Urinary bladder (tissue), 4 donors: ENCODE results near the gene SLC6A5. TPM values are rescaled to one million over a fixed set of nuclear protein-coding genes. Genes with fewer than 3 reads are reported as not detected.

Experiments used
- DNase-seq: peaks from one replicate; pipeline ENCODE4 v3.0.0-alpha.2; 2015; ENCODE audit errors: extremely low spot score
- H3K27ac ChIP-seq: one replicate; pipeline ENCODE4 v1.5.1; 2013; ENCODE audit warnings: low read depth, mild to moderate bottlenecking, moderate library complexity
- H3K36me3 ChIP-seq: one replicate; pipeline ENCODE4 v1.6.1; 2013; ENCODE audit warnings: mild to moderate bottlenecking, moderate library complexity; ENCODE audit not compliant: insufficient read depth
- H3K4me1 ChIP-seq: one replicate; pipeline ENCODE4 v1.6.1; 2013; ENCODE audit warnings: mild to moderate bottlenecking, moderate library complexity; ENCODE audit not compliant: insufficient read depth
- H3K4me3 ChIP-seq: one replicate; pipeline ENCODE4 v1.5.1; 2013; ENCODE audit warnings: low read depth, low read length
- WGBS: extraction: QIAGEN DNeasy Blood & Tissue Kit; methylation state at CpG from one replicate; pipeline ENCODE4 v1.1.7; 2013; 5-methylcytosine and 5-hydroxymethylcytosine counted together
- polyA plus RNA-seq: library from polyadenylated mRNA; stranded (reverse); fragments of 200-250 nt; gene quantifications from one replicate; pipeline ENCODE4 v1.2.3, GENCODE V29; 2013
- total RNA-seq: library from RNA; depleted of rRNA; stranded (reverse); fragments of >200 nt; gene quantifications from one replicate; pipeline ENCODE4 v1.2.3, GENCODE V29; 2014
- donor health status: healthy with polysubstance abuse.
- donor health status: healthy.

SLC6A5 gene
- total and polyA plus RNA-seq, 2 donors, result not detected

DNA sequence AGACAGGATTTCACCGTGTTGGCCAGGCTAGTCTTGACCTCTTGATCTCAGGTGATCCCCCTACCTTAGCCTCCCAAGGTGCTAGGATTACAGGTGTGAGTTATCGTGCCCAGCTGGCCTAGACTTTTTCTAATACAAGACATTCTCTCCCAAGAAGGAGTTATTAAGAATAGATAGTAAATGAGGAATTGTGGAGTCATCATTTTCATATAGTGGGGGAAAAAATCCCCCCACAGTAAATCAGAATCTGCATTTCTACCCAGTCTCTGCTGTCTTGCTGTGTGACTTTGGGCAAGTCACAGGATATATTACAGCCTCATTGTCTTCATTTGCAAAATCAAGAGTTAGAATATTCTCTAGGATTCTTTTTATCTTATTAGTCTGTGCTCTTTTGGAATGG, 21.6 kb downstream of the SLC6A5 start:
- H3K4me3 ChIP-seq, result no peak overlapping the region
- H3K4me1 ChIP-seq, result peaks cover 1% of the 10 kb centered on the region

DNA sequence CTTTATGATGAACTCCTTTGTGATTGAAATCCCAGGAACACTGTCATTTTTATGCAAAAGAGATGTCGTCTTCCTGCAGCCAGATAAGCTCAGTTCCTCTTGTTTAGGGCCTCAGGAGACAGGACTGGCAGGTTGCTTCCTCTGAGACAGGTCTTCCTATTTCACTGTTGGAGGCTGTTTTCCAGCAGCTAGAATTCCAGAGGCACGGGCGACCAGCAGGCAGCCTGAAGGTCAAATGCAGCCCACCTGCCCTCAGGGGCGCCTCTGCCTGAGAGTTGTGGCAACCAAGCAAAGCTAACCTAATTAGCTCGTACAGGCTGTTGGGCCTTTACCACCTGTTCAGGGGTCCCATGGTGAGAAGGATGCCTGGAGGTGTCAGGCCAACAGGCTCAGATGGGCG, 22.3 kb downstream of the SLC6A5 start:
- Histone ChIP-seq H3K4me3 (no peak overlapping the region), H3K36me3 (no peaks in the 10 kb centered on the region), H3K27ac (no peak overlapping the region), H3K4me1 (peaks cover 1% of the 10 kb centered on the region)
- DNase-seq, result no peak
- WGBS, result 33% methylated on average over 6 of the region's 6 CpGs

More for the DNA sequence above, 21.6 kb downstream of the SLC6A5 start:
- no peak for DNase-seq
- 70% methylated on average over 2 of the region's 2 CpGs for WGBS
- no peaks in the 10 kb centered on the region for H3K36me3 ChIP-seq
- H3K27ac ChIP-seq, result no peak overlapping the region

DNA sequence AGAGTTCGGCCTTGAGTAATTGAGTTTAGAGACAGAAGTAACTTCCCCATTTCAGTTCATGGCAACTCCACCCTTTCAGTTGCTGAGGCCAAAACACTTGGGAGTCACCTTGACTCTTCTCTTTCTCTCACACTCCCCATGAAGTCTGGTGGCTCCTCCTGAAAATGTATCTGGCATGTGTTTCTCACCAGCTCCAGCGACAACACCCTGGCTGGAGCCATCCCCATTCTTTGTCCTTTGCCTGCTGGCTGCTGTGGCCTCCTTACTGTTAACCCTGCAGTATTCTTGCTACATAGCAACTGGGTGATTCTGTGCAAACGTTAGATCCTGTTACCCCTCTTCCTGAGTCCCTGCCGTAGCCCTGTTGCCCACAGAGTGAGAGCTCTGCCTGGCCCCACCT, 23.8 kb downstream of the SLC6A5 start:
- DNase-seq, result no peak
- Histone ChIP-seq H3K27ac (no peak overlapping the region), H3K4me1 (no peaks in the 10 kb centered on the region), H3K36me3 (no peaks in the 10 kb centered on the region), H3K4me3 (no peak overlapping the region)
- 47% methylated on average over 4 of the region's 4 CpGs for WGBS

DNA sequence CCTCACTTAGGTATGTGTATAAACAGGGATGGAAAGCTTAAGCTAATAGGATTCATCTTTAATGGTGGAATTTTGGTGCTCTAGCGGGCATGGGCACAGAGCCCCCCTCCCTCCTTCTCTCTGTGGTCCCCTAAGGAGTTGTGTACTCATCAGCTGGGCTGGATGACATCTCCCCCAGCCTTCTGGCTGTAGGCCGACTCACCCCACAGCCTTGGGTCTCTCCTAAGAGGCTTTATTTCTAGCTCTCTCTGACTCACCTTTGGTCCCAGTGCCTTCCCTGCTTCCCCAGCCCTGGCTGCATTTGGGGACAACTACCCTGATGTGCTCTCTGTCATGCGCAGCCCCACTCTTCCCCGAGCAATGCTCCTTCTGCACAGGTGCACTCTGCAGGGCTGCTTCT, 26.9 kb downstream of the SLC6A5 start:
- Histone ChIP-seq H3K4me3 (no peak overlapping the region), H3K36me3 (no peaks in the 10 kb centered on the region), H3K27ac (no peak overlapping the region), H3K4me1 (no peaks in the 10 kb centered on the region)
- no peak for DNase-seq
- 61% methylated on average over 4 of the region's 4 CpGs for WGBS

DNA sequence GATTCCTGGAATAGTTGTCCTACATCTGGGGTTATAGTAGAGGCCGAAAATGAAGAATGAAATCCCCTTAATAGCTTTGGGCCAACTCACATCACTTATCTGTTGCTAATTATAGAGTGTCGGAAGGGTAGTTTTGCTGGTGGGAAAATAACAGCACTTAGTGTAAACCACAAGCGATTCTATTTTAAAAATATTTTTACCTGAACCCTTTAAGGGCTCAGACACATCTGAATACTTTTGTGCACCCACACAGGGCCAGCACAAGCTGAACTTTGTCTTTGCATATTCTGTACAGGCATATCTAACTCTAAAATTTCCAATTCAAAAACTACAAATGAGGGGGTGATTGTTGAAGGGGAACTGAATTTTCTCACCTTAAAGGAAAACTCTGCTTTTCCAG, 27.6 kb downstream of the SLC6A5 start:
- Histone ChIP-seq H3K4me1 (no peaks in the 10 kb centered on the region), H3K36me3 (no peaks in the 10 kb centered on the region), H3K4me3 (no peak overlapping the region), H3K27ac (no peak overlapping the region)
- no peak for DNase-seq
- 65% methylated on average over 3 of the region's 3 CpGs for WGBS

DNA sequence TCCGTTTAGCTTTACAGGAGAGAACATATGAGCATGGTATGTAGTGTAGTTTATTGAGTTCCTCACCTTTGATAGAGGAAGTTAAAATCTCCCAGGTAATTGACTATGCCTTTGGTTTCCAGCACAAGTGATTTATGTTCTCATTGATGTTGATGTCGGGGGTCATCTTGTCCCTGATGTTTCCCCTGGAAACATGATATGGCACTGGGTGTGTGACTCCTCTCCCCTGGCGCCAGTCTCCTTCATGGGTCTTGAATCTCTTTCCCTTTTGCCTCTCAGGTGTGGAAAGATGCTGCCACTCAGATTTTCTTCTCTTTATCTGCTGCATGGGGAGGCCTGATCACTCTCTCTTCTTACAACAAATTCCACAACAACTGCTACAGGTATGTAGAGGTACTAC, 28.3 kb downstream of the SLC6A5 start:
- DNase-seq, result no peak
- WGBS, result 70% methylated on average over 3 of the region's 3 CpGs

DNA sequence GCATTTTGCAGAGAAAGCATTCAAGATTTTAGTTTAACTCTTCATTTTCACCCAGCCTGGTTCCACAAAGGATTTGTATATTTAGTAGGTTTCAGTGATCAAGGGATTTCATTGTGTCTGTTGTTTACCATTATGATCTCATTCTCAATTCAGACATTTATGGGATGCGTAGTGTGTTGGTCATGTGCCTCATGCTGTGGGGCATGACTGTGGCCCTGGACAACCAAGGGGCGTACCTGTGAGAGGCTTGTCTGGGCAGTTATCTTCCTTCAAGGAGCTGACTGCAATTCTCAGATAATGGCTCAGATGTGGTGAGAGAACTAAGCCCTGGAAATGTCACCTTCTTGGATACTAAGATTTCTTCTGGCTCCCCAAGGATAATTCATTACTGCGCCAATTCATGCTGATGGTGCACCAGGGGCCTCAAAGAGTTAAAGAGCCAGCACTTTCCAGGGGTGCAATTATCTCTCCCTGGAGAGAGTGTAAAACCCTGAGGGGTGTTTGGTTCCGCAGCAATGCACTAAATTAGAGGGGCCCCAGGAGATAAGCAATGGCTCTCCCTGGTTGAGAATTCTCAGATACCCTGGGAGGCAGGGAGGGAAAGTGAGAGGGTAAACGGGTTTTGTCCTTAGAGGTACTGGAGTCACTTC, 32.2 kb downstream of the SLC6A5 start:
- Histone ChIP-seq H3K4me1 (no peaks in the 10 kb centered on the region), H3K4me3 (no peak overlapping the region), H3K27ac (no peak overlapping the region), H3K36me3 (no peaks in the 10 kb centered on the region)
- 62% methylated on average over 5 of the region's 5 CpGs for WGBS
- DNase-seq, result no peak

More for the DNA sequence above, 28.3 kb downstream of the SLC6A5 start:
- Histone ChIP-seq H3K4me3 (no peak overlapping the region), H3K4me1 (no peaks in the 10 kb centered on the region), H3K36me3 (no peaks in the 10 kb centered on the region), H3K27ac (no peak overlapping the region)

DNA sequence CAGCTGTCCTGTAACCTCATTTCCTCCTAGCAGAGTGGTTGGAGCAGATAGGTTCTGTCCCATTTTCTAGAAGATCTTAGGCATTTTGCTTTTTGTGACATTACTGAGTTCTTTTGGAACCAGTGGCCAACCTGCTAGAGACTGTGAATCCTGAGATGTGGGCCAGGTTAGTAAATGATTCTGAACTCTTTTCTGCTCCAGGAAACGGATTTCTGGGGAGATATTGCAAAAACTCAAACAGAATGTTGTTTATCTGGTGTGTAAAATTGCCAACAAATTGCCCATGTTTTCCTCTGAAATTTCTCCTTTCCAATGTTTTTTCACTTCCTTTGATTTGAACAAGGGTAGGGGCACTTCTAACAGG, 32.7 kb downstream of the SLC6A5 start:
- Histone ChIP-seq H3K27ac (no peak overlapping the region), H3K4me1 (no peaks in the 10 kb centered on the region), H3K4me3 (no peak overlapping the region), H3K36me3 (no peaks in the 10 kb centered on the region)
- no peak for DNase-seq
- WGBS, result 26% methylated on average over 1 of the region's 1 CpG

DNA sequence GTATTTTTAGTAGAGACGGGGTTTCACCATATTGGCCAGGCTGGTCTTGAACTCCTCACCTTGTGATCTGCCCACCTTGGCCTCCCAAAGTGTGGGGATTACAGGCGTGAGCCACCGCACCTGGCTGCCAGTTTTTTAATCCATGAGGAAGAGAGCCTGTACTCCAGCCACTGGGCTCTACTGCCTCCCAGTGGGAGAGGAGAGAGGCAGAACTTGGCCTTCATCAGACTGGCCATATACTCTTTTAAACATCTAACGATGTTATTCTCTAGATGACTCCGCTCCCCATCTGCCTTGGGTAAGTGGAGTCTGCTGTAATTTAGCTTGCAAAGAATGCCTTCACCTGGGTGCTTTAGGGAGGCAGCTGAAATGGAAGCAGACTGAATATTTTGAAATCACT, 34.6 kb downstream of the SLC6A5 start:
- no peak overlapping the region for H3K27ac ChIP-seq
- 87% methylated on average over 5 of the region's 5 CpGs for WGBS
- no peak overlapping the region for H3K4me3 ChIP-seq
- H3K4me1 ChIP-seq, result no peaks in the 10 kb centered on the region
- DNase-seq, result no peak
- no peaks in the 10 kb centered on the region for H3K36me3 ChIP-seq

DNA sequence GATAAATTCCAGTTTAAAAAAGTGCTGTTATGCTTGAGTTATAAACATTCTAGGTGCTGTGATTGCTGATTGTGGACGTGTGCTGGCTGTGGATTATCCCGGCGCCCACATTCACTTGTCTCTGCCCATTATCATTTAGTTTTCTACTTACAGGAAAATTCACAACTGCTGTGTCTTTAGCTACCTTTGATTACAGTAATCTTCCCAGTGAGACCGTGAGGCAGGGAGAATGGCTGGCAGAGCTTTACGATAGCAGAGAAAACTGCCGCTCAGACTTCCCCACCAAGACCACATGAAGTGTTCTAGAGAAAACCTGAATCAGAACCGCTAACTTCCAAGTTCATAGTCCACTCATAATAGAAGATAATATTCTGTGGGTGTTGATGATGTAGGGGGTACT, 35.4 kb downstream of the SLC6A5 start:
- no peaks in the 10 kb centered on the region for H3K36me3 ChIP-seq
- 50% methylated on average over 7 of the region's 7 CpGs for WGBS
- no peak overlapping the region for H3K4me3 ChIP-seq
- H3K4me1 ChIP-seq, result no peaks in the 10 kb centered on the region
- DNase-seq, result no peak
- no peak overlapping the region for H3K27ac ChIP-seq

DNA sequence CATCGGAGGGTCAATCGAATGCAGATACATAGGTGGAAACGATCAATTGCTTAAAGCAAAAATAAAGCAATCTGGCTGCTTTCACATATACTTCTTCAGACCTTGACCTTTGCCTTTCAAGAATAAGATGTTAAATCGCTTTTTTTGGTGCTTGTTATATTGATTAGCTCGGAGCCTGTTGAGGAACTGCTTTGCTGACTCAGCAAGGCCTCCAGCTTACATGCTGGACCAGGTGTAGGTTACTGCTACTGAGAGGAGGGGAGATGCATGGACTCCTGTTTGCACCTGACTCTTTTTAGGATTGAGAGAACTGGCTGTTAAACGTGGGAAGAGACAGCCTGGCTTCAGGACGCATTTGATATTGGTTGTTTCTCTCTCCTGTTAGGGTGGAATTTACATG, 38.7 kb downstream of the SLC6A5 start:
- no peaks in the 10 kb centered on the region for H3K4me1 ChIP-seq
- no peak for DNase-seq
- no peak overlapping the region for H3K27ac ChIP-seq
- 66% methylated on average over 7 of the region's 7 CpGs for WGBS
- H3K36me3 ChIP-seq, result no peaks in the 10 kb centered on the region
- no peak overlapping the region for H3K4me3 ChIP-seq

DNA sequence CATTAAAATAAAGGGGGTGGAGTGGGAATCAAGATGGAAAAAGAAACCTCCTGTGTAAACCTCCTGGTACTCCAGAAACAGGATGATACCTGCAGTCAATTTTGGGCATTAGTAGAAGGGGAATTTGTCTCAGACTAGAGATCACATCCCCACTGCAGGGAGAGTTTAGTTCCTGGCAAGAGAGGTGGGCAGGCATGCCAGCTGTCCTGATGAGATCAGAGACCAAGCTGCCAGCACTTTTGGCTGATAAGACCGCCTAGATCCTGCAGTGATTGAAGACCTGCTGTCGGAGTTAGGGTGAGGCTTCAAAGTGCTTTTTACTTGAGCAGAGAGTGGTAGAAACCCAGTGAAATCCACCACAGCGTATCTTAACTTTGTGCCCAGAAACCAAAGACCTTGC, 40.3 kb downstream of the SLC6A5 start:
- WGBS, result 46% methylated on average over 3 of the region's 3 CpGs
- no peak overlapping the region for H3K4me3 ChIP-seq
- no peak overlapping the region for H3K27ac ChIP-seq
- H3K4me1 ChIP-seq, result no peaks in the 10 kb centered on the region
- no peak for DNase-seq
- H3K36me3 ChIP-seq, result no peaks in the 10 kb centered on the region

DNA sequence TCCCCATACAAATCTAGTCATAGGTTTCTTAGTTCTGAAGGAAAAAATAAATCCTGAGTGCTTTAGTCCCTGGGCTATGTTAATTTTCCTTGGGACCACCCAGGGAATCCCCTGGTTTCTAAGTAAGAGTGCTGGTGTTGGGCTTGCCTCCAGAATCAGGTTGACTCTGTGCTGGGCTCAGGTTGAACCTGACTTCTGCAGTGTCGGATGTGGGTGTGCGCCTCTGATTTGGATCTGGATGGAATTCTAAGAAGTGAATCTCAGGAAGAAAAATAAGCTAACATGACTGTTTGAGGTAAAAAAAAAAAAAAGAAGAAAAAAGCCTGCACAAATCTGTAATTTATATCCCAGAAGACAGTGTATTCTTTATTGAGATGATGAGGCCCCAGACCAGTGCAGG, 41.0 kb downstream of the SLC6A5 start:
- WGBS, result 92% methylated on average over 2 of the region's 2 CpGs
- no peak overlapping the region for H3K27ac ChIP-seq
- no peak for DNase-seq

DNA sequence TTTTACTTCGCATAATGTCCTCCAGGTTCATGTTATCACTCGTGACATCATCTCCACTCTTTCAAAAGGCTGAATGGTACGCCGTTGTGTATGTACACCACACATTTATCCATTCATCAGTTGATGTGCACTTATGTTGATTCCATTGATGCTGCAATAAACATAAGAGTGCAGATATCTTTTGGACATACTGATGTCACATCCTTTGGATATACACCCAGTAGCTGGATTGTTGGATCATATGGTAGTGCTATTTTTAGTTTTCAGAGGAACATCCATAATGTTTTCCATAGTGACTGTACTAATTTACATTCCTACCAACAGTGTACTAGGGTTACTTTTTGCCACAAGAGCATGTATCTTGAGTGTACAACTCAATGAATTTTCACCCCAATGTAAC, 45.0 kb downstream of the SLC6A5 start:
- no peak for DNase-seq
- no peaks in the 10 kb centered on the region for H3K36me3 ChIP-seq
- no peaks in the 10 kb centered on the region for H3K4me1 ChIP-seq
- WGBS, result 78% methylated on average over 4 of the region's 4 CpGs
- H3K27ac ChIP-seq, result no peak overlapping the region
- no peak overlapping the region for H3K4me3 ChIP-seq

More for the DNA sequence above, 41.0 kb downstream of the SLC6A5 start:
- Histone ChIP-seq H3K4me1 (no peaks in the 10 kb centered on the region), H3K4me3 (no peak overlapping the region), H3K36me3 (no peaks in the 10 kb centered on the region)
